ENCODE data around the gene GMNN.
"Not testable (repeated sequence)": the region's sequence is repeated elsewhere in the genome, so short reads cannot be mapped to it uniquely, and the experiment has no call there.

Gene GMNN

DNA sequence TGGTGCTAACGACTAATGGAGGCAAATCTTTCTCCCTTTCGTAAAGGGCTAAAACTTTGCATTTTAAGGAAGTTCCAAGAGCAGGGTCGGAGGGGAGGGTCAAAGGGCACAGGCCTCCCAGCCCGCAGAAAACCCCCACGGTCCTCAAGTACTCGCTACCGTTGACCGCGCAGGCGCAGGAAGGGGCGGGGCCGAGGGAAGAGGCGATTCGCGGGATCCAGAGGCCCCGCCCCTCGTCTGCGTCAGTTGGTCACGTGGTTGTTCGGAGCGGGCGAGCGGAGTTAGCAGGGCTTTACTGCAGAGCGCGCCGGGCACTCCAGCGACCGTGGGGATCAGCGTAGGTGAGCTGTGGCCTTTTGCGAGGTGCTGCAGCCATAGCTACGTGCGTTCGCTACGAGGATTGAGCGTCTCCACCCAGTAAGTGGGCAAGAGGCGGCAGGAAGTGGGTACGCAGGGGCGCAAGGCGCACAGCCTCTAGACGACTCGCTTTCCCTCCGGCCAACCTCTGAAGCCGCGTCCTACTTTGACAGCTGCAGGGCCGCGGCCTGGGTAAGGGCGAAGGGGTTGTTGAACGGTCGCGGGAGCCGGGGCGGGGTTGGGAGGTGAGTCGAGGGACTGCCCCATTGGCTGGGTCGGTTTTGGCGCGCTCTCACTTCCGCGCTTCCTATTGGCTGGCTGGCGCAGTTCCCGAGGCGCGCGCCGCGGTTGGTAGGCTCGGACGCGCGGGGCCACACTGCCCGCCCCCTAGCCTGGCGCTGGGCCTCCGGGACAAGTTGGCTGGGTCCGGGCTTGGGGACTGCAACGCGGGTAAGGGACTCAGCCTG, at the start of gene GMNN:
Gene GMNN (plus strand): TSS at position 242 of the 824 bp plus-strand sequence. CDS start 2,310 bp downstream, outside the sequence.
- in situ Hi-C loops (cut with MboI; ENCODE audit: low sequenced_read_pairs): no loop called here

DNA sequence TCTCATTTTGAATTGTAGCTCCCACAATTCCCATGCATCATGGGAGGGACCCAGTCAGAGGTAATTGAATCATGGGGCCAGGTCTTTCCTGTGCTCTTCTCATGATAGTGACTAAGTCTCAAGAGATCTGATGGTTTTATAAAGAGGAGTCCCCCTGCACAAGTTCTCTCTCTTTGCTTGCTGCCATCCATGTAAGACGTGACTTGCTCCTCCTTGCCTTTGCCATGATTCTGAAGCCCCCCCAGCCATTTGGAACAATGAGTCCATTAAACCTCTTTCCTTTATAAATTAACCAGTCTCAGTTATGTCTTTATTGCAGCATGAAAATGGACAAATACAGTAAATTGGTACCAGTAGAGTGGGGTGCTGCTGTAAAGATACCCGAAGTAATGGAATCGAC, 44.1 kb upstream of the GMNN start:
- in situ Hi-C loops (cut with MboI; ENCODE audit: low sequenced_read_pairs): not testable (repeated sequence)

DNA sequence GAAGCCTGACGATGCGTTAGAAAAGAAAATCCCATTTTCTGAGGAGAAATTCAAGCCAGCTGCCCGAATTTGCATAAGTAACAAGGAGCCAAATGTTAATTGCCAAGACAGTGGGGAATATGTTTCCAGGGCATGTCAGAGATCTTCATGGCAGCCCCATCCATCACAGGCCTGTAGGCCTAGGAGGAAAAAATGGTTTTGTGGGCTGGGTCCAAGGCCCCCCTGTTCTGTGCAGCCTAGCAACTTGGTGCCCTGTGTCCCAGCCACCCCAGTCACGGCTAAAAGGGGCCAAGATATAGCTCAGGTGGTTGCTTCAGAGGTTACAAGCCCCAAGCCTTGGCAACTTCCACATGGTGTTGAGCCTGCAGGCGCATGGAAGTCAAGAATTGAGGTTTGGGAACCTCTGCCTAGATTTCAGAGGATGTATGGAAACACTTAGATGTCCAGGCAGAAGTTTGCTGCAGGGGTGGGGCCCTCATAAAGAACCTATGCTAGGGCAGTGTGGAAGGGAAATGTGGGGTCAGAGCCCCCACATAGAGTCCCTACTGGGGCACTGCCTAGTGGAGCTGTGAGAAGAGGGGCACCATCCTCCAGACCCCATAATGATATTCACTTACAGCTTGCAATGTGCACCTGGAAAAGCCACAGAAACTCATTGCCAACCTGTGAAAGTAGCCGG, 43.1 kb upstream of the GMNN start:
- in situ Hi-C loops (cut with MboI; ENCODE audit: low sequenced_read_pairs): not testable (repeated sequence)

DNA sequence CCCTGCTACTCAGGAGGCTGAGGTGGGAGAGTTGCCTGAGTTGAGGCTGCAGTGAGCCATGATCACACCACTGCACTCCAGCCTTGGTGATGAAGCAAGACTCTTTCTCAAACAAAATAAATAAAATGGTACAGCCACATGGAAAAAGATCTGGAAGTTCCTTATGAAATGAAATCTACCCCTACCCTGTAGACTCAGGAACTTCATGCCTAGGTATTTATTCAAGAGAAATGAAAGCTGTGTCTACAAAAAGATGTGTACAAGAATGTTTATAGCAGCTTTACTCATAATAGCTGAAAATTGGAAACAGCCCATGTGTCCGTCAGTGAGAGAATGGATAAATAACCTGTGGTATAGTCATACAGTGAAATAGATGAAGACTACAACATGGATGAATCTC, 40.6 kb upstream of the GMNN start:
- in situ Hi-C loops (cut with MboI; ENCODE audit: low sequenced_read_pairs): no loop called here

DNA sequence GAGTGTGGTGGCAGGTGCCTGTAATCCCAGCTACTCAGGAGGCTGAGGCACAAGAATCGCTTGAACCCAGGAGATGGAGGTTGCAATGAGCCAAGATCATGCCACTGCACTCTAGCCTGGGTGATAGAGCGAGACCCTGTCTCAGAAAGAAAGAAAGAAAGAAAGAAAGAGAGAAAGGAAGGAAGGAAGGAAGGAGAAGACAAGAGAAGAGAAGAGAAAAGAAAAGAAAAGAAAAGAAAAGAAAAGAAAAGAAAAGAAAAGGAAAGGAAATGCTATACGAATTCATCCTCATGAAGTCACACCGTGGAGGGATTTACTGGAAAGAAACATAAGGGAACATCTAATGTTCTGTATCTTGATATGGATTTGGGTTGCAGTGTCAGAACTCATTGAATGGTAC, 40.0 kb upstream of the GMNN start:
- in situ Hi-C loops (cut with MboI; ENCODE audit: low sequenced_read_pairs): not testable (repeated sequence)

DNA sequence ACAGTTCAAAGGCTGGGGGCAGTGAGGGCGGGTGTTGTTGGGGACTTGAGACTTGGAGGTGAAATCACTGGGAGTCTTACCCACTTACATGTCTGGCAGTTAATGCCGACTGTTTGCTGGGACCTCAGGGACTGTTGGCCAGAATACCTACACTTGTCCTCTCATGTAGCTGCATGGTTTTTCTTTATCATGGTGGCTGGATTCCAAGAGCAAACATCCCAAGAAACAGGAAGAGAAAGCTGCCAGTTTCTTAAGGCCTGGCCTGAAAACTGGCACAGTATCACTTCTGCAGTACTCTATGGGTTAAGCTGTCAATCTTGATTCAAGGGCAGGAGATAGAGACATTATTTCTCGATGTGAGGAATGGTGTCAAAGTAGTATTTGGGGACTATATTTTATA, 36.0 kb upstream of the GMNN start:
- in situ Hi-C loops (cut with MboI; ENCODE audit: low sequenced_read_pairs): no loop called here

DNA sequence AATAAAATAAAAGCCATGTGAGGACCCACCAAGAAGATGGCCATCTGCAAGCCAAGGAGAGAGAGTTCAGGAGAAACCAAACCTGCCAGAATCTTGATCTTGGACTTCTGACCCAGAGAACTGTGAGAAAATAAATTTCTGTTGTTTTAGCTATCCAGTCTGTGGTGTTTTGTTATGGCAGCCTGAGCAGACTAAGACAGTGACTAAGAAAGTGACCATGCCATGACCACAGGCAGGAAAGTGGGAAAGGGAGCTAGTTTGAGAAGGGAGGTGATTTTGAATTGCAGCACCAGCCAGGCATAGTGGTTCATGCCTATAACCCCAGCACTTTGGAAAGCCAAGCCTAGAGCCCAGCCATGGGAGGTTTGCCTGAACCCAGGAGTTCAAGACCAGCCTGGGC, 33.9 kb upstream of the GMNN start:
- in situ Hi-C loops (cut with MboI; ENCODE audit: low sequenced_read_pairs): no loop called here

DNA sequence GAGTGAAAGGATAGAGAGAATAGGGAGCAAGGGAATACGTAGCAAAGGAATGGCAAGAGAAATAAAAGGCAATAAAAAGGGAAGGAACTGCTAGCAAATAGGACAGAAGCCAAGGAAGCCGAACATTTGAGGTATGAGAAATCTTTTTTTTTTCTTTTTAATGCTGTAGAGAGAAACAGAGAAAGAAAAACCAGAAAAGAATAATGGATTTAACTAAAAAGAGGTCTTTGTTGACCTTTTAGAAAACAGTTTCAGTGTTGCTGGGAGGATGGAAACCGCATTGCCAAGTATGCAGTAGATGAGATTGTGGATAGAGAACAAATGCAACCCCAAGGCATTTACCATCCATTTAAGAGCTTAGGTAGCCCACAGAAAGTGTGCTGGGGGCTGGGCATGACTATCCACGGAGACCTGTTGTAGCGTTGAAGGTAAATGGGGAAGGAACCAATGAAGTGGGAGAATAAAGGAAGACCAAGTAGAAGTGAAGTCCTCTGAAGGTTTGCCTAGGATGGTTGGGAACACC, 32.5 kb upstream of the GMNN start:
- in situ Hi-C loops (cut with MboI; ENCODE audit: low sequenced_read_pairs): no loop called here

DNA sequence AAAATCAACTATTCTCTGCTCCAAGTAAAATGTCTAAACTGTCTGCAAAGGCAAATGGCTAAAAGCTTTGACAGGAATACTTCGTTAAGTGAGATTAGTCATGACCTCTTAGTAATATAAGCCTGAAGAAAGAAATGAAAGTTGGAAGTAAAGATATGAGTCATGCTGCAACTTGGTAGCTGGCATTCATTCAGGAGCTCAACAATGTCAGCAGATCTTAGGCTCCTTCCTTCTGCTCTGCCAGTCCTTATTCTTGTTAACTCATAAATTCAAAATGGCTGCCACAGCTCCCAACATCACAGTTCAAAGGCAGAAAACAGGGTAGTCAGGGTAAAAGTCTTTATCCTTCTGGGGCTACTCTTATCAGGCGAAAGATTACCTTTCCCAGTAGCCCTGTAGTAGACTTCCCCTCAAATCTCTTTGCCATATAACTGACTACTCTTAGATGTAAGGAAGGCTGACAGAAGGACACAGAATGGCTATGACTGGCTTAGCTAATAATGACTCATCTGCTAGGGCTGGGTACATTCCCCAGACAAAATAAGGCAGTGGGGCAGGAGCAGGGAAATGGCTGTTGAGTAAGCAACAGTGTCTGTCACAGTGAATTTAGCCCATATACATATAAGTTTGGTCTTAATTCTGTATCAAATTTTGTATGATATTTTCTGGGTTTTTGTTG, 31.3 kb upstream of the GMNN start:
- in situ Hi-C loops (cut with MboI; ENCODE audit: low sequenced_read_pairs): no loop called here

DNA sequence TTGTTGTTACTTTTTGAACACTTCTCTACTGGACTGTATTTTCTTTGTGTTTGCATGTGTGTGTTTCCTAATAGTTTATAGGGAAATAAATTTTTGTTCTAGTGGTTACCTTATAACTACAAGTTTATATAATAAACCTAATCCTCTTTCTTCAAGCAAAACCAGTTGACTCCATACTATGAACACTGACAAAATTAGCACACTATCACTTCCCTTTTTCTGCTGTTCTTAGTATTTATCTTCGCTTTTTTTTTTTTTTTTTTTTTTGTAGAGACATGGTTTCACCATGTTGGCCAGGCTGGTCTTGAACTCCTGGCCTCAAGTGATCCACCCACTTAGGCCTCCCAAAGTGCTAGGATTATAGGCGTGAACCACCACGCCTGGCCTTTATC, 30.8 kb upstream of the GMNN start:
- in situ Hi-C loops (cut with MboI; ENCODE audit: low sequenced_read_pairs): no loop called here

DNA sequence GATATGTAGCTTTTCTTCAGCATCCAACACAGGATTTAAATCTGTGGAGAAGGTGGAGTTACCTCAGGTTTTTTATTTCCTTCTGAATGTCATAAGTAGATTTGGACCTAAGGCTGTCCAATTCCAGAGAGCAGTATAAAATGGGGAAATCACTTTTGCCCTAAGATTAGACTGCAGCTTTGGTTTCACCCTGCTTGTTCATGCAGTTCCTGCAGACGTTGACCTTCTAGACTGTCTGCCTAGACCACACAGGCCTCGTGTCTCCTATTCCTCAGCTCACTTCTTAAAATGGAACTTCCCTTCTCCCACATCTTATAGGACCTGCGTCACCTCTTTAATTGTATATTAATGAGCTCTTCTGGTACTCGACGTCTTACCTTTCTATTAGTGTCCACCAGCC, 29.8 kb upstream of the GMNN start:
- in situ Hi-C loops (cut with MboI; ENCODE audit: low sequenced_read_pairs): no loop called here

DNA sequence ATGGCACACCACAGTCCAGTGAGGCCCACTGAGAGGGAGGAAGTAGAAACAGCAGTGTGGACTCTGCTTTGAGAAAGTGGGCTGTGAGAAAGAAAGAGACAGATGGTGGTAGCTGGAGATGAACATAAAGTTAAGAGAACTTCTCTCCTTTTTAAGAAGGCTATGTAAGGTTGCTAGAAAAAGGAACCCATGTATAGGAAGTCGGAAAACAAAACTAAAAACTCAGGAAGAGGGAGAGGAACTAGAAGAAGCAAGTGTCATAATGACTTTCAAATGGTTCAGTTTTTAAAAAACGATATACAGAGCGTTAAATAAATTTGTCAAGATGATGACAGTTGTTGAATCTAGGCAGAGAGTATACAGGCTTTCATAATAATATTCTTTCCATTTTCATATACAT, 25.4 kb upstream of the GMNN start:
- in situ Hi-C loops (cut with MboI; ENCODE audit: low sequenced_read_pairs): no loop called here

DNA sequence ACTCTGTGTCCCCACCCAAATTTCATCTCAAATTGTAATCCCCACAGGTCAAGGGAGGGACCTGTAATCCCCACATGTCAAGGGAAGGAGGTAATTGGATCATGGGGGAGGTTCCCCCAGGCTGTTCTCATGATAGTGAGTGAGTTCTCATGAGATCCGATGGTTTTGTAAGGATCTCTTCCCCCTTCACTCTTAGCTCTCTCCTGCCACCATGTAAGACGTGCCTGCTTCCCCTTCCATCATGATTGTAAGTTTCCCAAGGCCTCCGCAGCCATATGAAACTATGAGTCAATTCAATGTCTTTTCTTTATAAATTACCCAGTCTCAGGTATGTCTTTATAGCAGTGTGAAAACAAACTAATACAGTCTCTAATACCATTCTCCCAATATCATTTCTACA, 23.9 kb upstream of the GMNN start:
- in situ Hi-C loops (cut with MboI; ENCODE audit: low sequenced_read_pairs): not testable (repeated sequence)

DNA sequence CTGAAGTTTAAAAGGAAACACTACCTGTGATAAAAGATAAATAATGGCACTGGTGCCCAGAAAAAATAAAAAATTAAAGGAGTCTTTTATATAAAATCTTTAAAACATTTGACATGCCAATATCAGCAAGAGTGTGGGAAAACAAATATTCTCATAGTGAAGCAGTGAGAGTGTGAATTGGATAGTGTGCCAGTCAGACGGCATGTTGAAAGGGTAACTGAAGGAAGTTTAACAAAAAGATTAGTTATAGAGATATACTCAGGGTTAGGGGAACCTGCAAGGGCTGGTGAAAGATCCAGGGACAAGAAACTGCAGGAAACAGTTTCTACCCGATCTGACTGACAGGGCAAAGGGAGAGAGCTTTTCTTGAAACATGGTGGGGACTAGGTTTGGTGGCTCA, 22.2 kb upstream of the GMNN start:
- in situ Hi-C loops (cut with MboI; ENCODE audit: low sequenced_read_pairs): no loop called here

DNA sequence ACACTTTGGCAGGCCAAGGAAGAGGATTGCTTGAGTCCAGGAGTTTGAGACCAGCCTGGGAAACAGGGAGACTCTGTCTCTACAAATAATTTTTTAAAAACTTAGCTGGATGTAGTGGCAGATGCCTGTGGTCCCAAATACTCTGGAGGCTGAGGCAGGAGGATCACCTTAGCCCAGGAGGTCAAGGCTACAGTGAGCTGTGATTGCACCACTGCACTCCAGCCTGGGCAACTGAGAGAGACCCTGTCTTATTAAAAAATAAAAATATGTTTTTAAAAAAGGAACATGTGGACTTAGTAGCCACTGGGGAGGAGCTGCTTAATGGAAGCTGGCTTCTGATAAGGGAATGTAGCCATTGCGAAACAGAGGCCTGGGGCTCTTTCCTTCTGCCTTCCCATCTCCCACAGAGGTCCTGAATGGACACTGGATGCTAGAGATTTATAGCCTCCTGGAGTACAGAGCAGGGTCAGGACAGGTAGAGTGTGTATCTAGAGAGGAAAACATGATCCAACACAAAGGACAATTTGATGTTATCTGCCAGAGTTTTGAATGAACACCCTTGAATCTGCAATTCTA, 21.7 kb upstream of the GMNN start:
- in situ Hi-C loops (cut with MboI; ENCODE audit: low sequenced_read_pairs): no loop called here

DNA sequence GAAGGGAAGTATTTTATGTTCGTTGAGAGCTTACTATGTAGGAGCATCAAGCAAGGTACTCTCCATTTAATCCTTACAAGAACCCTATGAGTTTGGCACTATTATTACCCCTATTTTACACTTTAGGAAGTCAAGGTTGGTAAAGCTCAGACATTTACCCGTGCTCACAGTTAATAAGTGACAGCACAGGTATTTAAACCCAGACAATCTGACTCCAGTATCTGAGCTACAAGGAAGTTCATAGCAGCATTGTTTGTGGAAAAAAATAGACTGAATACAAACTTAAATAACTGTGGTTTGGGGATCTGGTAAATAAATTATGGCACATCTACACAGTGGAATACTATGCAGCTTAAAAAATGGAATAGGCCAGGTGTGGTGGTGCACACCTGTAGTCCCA, 21.2 kb upstream of the GMNN start:
- in situ Hi-C loops (cut with MboI; ENCODE audit: low sequenced_read_pairs): no loop called here

DNA sequence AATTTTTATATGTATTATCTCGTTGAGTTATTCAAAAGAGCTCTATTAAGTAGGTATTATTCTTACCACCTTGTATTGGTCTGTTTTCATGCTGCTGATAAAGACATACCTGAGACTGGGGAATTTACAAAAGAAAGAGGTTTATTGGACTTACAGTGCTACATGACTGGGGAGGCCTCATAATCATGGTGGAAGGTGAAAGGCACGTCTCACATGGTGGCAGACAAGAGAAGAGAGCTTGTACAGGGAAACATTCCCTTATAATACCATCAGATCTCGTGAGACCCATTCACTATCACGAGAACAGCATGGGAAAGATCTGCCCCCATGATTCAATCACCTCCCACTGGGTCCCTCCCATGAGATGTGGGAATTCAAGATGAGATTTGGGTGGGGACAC, 20.4 kb upstream of the GMNN start:
- in situ Hi-C loops (cut with MboI; ENCODE audit: low sequenced_read_pairs): not testable (repeated sequence)

DNA sequence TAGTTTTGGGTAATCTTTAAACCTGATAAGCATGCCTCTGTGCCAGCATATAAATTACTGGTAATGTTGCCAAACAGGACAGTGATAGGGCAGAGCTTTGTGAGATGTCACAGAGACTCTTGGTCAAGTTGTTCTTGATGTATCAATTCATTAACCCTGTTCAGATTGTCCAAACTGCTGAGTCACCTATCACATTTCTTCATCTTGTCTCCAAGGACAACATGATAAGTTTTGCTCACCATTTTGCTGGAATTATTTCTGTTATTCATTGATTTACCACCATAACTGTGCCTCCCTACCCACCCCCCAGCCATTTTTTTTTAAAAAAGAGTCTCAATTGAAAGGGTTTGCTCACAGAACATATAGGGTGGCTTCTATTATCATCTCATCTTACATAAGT, 19.5 kb upstream of the GMNN start:
- in situ Hi-C loops (cut with MboI; ENCODE audit: low sequenced_read_pairs): no loop called here

DNA sequence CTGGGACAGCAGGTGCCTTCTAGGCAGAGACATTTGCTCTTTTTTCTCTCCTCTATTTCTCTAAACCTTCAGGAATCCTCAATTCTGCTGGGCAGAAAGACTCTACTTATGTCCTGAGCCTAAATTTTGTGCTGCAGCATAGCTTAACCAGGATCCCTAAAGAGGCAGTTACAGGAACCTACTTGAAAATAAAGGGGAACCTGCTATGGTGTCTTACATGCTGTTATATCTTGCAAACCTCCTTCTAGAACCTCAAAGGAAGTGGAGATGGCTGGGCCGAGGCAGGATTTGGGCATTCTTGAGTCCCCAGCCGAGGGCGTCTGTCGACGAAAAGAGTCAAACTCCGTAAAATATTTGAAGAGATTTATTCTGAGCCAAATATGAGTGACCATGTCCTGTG, 17.1 kb upstream of the GMNN start:
- in situ Hi-C loops (cut with MboI; ENCODE audit: low sequenced_read_pairs): no loop called here

DNA sequence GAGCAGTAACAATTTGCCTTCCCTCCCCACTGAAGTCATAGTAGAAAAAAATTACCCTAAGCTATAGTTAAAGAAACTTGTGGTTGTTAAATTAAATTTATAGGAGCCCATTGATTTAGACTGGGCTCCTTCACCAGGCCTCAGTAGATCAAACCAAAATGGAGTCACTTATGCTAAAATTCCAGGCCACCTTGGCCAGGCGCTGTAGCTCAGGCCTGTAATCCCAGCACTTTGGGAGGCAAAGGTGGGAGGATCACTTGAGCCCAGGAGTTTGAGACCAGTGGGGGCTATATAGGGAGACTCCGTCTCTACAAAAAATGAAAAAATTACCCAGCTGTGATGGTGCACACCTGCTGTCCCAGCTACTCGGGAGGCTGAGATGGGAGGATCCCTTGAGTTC, 15.0 kb upstream of the GMNN start:
- in situ Hi-C loops (cut with MboI; ENCODE audit: low sequenced_read_pairs): no loop called here

DNA sequence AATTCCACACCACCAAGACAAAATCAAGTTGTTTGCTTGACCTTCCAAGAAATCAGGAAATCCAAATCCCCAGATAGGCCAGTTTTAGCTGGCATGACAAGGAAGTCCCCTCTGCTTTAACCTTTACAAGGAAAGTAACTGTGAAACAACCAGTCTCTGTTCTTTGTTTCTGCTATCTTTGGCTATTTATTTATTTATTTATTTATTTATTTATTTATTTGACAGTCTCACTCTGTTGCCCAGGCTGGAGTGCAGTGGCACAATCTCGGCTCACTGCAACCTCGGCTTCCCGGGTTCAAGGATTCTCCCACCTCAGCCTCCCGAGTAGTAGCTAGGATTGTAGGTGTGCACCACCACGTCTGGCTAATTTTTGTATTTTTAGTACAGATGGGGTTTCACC, 14.5 kb upstream of the GMNN start:
- in situ Hi-C loops (cut with MboI; ENCODE audit: low sequenced_read_pairs): no loop called here

Data from hTERT RPE-1 (cell line).